Endothelial cell of hepatic sinusoid (primary cell): ENCODE results near the gene KCNN3.

Experiments used
- in situ Hi-C: cut with HindIII; loops from 2 replicates; pipeline ENCODE4 v1.10.0; 2017; ENCODE audit warnings: low sequenced_read_pairs

The KCNN3 gene

DNA sequence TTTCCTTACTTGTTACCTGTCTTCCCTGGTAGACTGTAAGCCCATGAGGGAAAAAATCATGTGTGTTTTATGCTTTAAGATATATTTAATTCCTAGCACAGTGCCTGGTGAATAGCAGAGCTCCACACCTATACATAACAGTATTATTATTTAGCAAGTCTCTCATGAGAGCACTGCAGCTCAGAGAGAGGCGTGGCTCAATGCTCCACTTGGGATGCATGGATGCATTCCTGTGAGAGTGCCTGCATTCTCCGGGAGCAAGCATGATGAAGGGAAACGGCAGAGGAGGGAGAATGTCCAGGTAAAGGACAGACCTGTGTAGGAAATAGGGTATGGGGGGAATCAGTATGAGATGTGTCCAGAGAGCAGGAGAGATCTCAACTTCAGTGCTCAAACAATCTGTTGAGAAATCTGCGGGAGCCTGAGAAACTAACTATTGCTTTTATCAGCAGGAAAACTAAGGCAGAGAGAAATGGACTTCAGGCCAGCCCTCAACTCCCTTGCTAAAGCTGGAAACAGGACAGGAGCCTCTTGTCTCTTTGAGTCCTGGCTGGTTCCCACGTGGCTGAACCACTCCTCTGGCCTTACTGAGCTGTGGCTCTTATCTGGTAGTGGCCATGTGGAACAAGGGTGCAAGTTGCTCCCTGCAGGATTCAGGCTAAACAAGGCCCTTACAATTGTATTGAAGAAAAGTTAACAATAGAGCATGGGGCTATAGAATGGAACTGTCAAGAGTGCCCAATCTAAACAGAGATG, 113.1 kb downstream of the KCNN3 start:
- in situ Hi-C loops, result no loop called here

DNA sequence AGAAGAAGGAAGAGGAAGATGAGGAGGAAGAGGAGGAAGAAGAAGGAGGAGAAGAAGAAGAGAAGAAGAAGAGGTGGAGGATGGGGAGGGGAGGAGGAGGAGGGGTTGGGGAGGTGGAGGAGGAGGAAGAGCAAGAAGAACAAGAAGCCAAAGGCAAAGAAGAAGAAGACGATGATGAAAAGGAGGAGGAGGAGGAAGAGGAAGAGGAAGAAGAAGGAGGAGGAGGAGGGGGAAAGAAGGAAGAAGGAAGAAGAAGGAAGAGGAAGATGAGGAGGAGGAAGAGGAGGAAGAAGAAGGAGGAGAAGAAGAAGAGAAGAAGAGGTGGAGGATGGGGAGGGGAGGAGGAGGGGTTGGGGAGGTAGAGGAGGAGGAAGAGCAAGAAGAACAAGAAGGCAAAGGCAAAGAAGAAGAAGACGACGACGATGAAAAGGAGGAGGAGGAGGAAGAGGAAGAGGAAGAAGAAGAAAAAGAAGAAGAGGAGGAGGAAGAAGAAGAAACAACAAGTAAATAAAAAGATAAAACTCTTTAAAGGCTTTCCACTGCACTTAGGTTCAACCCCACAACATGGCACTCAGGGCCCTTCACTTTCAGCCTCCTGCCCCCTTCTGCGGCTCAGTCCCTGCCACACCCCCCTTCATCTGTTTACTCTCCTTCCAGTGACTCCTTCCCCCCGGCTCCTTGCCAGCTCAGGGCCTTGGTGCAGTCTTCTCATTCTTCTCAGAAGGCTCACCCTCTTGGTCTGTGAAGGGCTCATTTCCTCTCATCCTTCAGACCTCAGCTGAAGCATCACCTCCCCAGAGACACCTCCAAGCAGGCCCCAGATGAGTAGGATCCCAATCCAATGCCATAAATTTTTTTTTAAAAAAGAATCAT, 114.0 kb downstream of the KCNN3 start:
- in situ Hi-C loops, result no loop called here

DNA sequence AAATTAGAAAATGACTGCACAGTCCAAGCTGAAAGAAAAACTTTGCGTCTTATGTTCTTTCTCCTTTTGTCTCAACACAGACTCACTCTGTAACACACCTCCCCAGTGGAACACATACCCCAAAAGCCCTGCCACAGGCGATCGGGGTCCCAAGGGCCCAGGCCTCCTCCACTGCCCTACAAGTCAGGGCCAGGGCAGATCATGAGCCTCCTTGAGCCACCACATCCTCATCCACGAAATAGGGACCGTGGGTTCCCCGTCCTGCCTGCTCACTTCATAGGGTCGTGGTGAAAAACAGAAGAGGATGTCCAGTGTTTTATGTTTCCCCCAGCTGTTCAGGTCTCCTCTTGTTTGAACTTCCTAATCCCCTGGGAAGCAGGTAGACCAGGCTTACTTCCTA, 116.7 kb downstream of the KCNN3 start:
- in situ Hi-C loops, result no loop called here

DNA sequence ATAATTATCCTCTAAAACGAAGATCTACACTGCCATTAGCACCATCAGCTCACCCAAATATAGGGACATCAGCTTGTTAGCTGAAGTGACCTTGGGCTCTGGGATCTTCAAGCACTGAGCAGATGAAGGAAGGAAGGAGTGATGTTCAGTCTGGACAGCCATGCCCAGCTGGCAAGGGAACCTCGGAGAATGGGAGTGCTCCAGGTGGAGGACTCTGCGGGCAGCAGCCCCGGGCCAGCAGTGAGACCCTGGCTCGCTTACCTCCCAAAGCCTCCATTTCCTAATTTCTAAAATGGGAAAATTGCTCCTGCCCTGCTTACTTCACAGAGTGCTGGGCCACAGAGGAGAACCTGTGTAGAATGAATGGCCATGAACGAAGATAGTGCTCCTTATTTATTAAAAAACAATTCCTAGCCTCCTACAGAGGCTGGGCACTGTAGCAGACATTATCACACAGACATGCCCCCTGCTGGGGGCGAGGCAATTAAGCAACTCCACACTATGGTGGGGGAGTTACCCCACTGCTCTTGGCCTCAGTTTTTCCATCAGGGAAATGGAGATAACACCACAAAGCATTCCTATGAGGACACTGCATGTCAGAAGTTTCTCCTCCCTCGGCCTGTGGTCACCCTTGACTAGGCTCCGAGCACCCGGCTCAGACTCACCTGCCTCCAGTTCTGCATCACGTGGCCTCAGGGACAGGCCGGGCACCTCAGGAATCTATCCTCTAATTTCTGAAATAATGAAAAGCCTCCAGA, 117.6 kb downstream of the KCNN3 start:
- in situ Hi-C loops, result no loop called here

DNA sequence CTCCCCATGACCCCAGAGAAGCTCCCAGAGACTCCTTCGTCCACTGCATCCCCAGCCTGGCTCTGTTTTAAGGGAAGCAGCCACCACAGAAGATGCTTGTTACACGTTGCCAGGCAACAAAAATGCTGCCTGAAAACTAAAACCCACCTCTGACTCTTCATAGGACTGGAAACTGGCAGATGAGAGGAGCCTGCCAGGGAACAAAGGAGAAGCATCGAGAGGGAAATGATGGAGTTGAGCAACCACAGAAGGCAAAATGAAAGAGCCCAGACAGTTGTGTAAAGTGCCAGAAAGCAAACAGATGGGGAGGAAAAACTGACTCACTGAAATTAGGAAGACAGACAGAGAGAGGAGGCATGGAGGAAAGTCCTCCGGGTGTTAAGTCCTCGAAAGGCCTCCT, 118.4 kb downstream of the KCNN3 start:
- in situ Hi-C loops, result no loop called here

DNA sequence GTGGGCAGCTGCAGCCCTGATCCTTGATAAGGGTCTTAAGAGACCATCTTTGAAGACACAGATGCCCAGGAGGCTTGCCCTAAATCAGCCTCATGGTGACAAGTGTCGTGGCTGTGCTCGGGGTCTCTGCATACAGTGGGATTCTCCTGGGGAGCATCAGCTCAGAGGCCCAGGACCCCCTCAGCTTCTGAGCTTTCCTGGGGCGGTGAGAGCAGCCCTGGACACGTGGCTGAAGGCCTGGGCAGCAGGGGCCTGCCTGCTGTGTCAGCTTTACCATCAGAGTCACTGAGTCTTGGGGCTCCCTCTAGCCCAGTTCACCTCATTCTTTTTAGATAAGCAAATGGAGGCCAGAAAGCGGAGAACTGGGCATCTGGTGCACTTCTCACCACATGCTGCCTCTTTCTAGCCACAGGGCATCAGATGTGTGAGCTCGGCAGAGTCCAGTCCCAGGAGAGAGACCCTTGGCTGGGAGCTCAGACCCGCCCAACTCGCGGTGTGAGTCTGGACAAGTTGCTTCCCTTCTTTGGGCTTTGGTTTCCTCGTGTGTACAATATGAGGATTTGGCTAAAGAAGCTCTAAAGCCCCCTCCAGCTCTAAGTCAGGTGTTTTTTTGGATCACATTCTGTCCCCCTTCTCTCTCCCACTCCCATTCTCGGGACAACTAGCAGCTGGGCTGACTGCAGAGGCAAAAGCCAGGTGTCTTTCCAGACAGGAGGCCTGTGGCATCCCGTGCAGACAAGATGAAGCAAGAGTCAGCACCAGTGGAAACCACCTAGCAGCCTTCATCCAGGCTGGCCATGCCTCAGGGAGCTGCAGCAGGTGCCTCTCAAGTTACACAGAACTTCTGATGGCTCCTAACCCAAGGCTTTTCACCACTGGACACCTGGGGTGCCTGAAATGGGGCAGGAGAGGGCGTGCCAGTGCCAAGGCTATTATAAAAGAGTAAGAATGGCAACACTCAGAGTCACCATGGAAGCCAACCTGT, 119.1 kb downstream of the KCNN3 start:
- in situ Hi-C loops, result no loop called here

DNA sequence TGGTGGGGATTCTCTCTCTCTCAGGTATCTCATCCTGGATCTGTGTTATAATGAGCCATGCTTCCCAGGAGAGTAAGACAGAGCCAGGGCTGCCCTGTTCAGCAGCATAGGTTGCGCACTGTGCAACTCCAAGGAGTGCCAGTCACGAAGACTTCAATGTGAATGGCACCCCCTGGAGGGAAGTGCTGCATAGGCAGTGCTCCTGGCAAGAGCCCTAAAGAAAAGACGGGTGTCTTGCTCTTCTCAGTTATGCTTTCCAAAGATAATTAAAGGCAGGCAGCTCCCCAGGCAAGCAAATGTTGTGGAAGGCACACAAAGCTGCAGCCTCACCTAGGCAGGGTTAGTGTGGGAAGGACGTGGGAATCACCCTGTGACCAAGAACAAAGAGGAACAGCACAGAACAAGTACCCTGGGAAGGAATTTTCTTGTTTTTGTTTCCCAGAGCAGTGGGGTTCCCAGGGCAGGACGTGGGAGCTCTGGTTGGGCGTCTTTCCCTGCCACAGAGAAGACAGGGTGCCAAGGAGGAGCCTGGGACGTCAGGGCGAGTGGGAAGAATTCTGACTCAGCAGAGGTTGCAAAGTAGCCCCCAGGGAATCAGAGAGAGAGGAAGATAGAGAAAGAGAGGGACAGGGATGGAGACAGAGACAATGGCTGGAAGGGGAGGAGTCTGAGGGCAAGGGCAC, 120.9 kb downstream of the KCNN3 start:
- in situ Hi-C loops, result loop anchor here (5.0 kb wide), 1 partner anchor 78 kb away; no protein-coding TSS in a partner anchor

DNA sequence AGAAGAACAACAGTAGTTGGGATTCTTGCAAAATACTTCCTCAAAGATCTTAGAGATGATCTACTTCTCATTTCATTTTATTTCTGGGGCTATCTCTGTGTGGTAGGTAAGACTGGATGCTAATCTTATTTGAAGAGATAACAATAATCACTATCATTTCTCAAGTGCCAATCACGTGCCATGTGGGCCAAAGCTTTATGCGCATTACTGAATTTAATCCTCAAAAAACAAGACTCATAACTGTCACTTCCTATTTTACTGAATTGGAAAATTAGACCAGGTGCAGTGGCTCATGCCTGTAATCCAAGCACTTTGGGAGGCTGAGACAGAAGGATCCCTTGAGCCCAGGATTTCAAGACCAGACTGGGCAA, 121.7 kb downstream of the KCNN3 start:
- in situ Hi-C loops, result loop anchor here (5.0 kb wide), 1 partner anchor 79 kb away; no protein-coding TSS in a partner anchor

DNA sequence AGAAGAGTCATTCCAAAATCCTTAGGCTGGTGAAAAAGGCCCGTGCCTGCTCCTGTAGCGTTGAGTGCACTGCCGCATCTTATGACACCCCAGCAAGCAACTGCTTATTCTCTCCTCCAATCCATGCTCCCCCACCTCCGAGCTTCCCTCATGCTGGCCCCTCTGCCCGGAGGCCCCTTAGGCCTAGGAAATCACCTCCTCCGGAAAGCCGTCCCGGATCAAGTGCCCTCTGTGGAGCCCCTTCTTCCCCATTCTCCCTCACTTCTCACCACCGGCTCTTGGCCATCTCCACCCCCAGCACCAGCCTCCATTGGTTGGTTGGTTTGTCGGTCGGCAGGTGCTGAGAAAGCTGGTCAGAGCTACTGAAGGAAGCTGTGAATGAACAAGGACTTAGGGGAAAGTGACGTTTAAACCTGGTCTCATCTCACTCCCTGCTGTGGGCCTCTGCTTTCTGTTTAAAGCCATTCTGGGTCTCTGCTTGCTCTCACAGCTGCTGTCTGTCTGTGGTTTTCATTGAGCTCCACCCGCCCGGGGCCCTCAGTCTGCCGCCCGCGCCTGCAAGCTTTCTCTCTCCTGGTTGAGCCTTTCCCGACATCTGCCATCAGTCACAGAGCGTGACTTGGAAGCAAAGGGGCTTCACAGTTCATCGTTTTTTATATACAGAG, 122.2 kb downstream of the KCNN3 start:
- in situ Hi-C loops, result loop anchor here (5.0 kb wide), 1 partner anchor 79 kb away; no protein-coding TSS in a partner anchor

DNA sequence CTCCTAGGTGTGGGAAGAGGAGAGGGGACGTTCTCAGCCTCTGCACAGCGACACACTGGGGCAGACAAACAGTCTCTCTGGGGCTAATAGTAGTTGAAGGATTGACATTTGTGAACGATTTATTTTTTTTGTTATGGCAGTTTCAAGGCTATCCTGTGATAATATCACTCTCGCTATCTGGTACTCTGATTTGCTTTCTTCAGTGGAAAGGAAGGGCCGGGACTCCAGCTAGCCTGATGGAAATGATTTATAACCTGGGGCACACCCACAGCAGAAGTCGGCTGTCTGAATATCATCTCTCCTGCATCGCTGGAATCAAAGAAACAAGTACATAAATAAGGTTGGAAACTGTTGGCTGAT, 122.7 kb downstream of the KCNN3 start:
- in situ Hi-C loops, result loop anchor here (5.0 kb wide), 1 partner anchor 80 kb away; no protein-coding TSS in a partner anchor

DNA sequence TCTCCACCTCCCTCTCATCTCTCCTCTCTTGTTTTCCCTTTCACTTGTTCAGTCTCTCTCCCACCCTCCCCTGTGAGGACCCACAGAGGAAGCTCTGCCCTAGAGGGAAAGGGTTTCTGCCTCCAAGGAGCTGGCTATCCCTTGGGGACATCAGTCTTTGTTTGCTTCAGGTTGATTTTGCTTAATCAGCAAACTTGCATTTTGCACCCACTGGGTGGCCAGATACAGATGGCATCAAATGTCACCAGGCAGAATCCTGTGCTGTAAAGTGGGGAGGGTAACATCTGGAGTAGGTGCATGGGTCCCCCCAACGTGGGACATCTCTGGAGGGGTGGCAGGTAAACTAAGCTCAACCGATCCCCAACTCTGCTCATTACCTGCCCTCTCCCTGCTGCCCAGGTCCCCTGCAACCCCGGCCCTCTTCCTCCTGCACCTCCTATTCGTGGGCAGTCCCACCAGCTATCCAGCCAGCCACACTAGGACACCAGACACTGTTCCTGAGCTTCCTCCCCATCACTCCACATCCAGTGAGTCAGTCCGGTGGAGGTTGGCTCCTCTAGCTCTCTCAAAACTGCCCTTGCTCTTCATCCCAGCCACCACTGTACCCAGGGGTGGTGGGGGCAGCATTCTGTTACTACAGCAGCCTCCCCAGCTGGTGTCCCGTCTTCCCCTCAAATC, 123.3 kb downstream of the KCNN3 start:
- in situ Hi-C loops, result loop anchor here (5.0 kb wide), 1 partner anchor 81 kb away; no protein-coding TSS in a partner anchor

DNA sequence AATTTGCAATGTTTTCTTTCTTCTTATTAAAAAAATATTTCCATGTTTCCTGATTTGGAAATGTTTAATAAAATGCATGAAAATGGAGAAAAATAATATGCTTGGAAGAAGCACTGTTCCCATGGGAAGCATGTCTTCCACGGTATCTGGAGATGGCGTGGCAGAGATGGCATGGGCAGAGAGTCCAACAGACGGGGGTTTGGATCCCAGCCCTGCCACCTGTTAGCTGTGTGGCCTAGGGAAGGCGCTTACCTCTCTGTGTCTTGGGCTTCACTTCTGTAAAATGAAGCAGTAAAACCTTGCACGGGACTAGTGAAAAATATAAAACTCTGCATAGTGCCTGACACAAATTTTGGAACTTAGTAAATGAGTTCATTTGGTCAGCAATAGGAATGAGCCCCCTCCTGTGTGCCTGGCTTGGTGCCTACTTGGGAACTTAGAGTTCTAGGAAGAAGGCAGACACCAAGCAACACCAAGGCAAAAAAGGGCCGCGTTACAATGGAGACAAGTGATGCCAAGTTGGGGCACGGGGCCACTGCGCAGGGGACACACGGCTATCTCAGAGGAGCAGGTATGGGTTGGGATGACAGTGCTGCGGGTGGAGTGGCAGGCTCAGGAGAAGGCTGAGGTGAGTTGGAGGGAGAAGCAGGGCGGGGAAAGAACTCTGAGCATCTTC, 124.2 kb downstream of the KCNN3 start:
- in situ Hi-C loops, result loop anchor here (5.0 kb wide), 1 partner anchor 81 kb away; no protein-coding TSS in a partner anchor

DNA sequence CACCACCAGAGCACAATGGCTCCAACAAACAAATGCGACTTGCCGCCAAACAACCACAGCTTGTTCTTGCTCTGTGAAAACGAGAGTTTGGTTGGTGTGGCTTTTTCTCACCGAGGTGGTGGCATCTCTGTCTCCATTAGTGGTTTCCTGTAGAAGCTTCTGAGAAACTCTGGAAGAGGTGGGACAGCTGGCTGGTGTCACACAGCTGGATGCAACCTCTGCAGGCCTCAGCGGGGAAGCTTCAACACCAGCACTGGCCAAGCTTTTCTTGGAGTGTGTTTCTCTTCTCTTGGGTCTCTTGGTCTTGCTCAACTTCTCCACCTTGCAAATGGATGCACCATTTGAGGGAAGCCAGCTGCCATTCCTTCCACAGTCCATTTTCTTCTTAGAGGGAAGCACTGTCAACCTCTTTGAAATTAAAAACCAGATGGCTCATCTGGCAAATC, 124.8 kb downstream of the KCNN3 start:
- in situ Hi-C loops, result loop anchor here (5.0 kb wide), 1 partner anchor 82 kb away; no protein-coding TSS in a partner anchor

DNA sequence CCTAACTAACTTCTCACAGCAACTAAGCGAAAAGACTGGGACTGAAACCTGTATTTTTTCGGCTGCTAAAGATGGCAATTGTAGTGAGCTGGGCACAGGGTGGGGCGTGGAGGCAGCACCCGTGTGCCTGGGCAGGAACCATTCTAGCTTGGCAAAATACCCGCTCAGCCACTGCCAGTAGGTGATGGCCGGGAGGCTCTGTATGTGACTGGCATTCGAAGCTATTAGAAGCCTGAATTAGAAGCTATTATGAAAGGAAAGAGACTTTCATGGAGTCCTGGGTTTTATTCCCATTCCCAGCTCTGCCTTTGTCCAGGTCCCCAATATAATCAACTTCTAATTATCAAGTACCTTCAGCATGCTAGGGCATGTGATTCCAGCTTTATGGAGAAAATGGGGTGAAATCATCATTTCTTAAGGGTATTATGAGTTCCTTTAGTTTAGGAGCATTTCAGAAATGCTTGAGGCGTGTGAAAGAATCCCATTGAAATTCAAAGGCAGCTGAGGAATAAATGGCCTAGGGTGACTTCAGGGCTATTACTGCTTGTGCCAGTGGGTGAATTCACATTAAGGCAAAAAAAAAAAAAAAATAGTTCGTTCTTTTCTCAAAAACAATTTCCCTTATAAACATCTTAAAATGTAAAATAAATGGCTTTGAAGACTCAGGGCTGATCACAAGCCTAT, 125.6 kb downstream of the KCNN3 start:
- in situ Hi-C loops, result loop anchor here (5.0 kb wide), 2 partner anchors 42 to 83 kb away; no protein-coding TSS in a partner anchor

DNA sequence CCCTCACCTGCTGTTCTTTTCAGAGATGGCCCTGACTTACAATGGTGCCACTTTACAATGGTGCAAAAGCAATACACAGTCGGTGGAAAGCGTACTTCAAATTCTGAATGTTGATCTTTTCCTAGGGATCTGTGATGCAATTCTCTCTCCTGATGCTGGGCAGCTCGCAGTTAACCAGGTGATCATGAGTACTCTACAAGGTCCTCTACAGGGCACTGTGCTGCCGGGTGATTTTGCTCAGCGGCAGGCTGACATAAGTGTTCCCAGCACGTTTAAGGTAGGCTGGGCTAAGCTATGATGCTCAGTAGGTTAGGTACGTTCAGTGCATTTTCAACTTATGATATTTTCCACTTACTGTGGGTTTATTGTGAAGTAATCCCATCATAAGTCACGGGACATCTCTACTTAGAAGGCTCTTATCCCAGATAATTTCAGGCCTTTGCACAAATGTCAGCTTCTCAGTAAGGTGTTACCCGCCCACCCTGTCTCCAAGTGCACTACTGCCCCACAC, 126.5 kb downstream of the KCNN3 start:
- in situ Hi-C loops, result loop anchor here (5.0 kb wide), 1 partner anchor 41 kb away; no protein-coding TSS in a partner anchor

DNA sequence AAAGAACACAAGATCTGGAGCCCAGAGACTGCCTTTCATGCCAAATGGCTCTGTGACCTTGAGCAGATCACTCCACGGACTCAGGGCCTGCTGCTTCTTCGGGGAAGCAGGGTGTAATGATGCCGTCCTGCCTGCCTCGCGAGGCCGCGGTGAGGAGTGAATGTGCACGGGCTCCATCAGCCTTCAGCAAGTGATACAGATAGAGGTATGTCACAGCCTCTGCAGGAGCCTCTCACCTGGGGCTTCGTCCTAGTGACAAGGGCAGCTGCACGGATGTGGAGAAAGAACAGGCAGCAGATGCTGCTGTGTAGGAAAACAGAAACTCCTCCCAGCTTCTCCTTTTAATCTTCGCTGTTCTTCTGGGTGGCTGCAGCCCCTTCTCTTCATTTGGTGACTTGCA, 127.5 kb downstream of the KCNN3 start:
- in situ Hi-C loops, result loop anchor here (5.0 kb wide), 1 partner anchor 40 kb away; no protein-coding TSS in a partner anchor
